ENCODE data around the gene BACH2. TPM values are rescaled to one million over a fixed set of nuclear protein-coding genes. Genes with fewer than 3 reads are reported as not detected.

Gene BACH2
- polyA plus RNA-seq, 1 donor from 2014 or later: 21.2 TPM

DNA sequence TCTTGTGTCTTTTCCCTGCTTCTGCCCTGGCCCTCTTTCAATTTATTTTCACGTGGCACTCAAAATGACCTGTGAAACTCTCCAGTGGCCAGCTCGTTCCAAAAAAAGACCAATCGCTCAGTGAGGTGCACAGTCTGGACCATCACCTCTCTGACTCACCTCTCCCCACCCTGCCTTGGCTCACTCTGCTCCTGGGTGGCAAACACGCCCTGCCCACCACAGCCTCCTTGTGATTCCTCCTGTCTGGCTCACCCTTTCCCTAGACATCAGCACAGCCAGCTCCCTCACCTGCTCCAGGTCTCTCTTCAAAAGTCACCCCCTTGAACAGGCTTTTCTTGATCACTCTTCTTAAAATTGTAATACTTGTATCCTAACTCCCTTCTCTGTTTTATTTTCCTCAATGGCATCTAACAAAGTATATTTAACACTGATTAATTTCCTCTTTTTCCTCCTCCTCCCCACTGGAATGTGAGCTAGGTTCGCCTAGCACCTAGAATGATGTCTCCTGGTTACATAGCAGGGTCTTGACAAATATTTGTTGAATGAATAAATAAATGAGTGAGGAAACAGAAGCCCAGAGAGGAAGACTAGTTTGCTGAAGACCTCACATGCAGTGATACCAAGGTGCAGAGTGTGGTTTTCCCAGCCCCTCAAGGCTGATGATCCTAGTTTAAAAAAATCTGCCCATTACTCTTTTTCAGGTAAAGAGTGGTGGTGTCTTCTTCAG lies 293.4 kb downstream of the BACH2 start:
- Mint-ChIP-seq H3K4me1 (peaks cover 0 to 11% (median 6%) of the 10 kb centered on the region in 3 donors), H3K27ac (no peak overlapping the region), H3K4me3 (no peak overlapping the region)

GRCh38 chr6:90000864-90001731 lies 295.5 kb downstream of the BACH2 start:
- Mint-ChIP-seq H3K4me1 (peaks cover 6 to 15% (median 10%) of the 10 kb centered on the region in 3 donors), H3K27me3 (no peaks in the 10 kb centered on the region), H3K36me3 (peaks cover 11% of the 10 kb centered on the region), H3K27ac (no peak overlapping the region), H3K9me3 (no peaks in the 10 kb centered on the region), H3K4me3 (no peak overlapping the region)

More for the DNA sequence above, 293.4 kb downstream of the BACH2 start:
- H3K27me3 Mint-ChIP-seq: no peaks in the 10 kb centered on the region
- H3K9me3 Mint-ChIP-seq: no peaks in the 10 kb centered on the region
- H3K36me3 Mint-ChIP-seq: peaks cover 9% of the 10 kb centered on the region

GRCh38 chr6:89999945-90000825 lies 296.5 kb downstream of the BACH2 start:
- H3K27ac Mint-ChIP-seq: no peak overlapping the region
- H3K4me3 Mint-ChIP-seq: no peak overlapping the region
- H3K9me3 Mint-ChIP-seq: no peaks in the 10 kb centered on the region
- H3K36me3 Mint-ChIP-seq: peaks cover 11% of the 10 kb centered on the region
- H3K27me3 Mint-ChIP-seq: no peaks in the 10 kb centered on the region
- H3K4me1 Mint-ChIP-seq: peaks cover 9 to 15% (median 12%) of the 10 kb centered on the region in 3 donors

- H3K27ac Mint-ChIP-seq: peak overlapping the region in 1 of 3 donors; percentile 7
- no peaks in the 10 kb centered on the region for H3K9me3 Mint-ChIP-seq
- H3K4me3 Mint-ChIP-seq: no peak overlapping the region
- H3K36me3 Mint-ChIP-seq: peaks cover 8% of the 10 kb centered on the region
- H3K27me3 Mint-ChIP-seq: no peaks in the 10 kb centered on the region
- peaks cover 9 to 19% (median 12%) of the 10 kb centered on the region in 3 donors for H3K4me1 Mint-ChIP-seq
These were observed 297.5 kb downstream of the BACH2 start for GRCh38 chr6:89999154-89999553.

- Mint-ChIP-seq H3K4me1 (peaks cover 9 to 19% (median 12%) of the 10 kb centered on the region in 3 donors), H3K9me3 (no peaks in the 10 kb centered on the region), H3K27ac (peak overlapping the region in 2 of 3 donors; percentile 7 to 78), H3K36me3 (peaks cover 11% of the 10 kb centered on the region), H3K27me3 (no peaks in the 10 kb centered on the region), H3K4me3 (no peak overlapping the region)
These were observed 298.9 kb downstream of the BACH2 start for GRCh38 chr6:89997456-89998445.

- Mint-ChIP-seq H3K27me3 (no peaks in the 10 kb centered on the region), H3K4me1 (peaks cover 9 to 13% (median 13%) of the 10 kb centered on the region in 3 donors), H3K36me3 (peaks cover 9% of the 10 kb centered on the region), H3K4me3 (no peak overlapping the region), H3K27ac (peak overlapping the region in 1 of 3 donors; percentile 44), H3K9me3 (no peaks in the 10 kb centered on the region)
These were observed 303.2 kb downstream of the BACH2 start for GRCh38 chr6:89993411-89993810.

DNA sequence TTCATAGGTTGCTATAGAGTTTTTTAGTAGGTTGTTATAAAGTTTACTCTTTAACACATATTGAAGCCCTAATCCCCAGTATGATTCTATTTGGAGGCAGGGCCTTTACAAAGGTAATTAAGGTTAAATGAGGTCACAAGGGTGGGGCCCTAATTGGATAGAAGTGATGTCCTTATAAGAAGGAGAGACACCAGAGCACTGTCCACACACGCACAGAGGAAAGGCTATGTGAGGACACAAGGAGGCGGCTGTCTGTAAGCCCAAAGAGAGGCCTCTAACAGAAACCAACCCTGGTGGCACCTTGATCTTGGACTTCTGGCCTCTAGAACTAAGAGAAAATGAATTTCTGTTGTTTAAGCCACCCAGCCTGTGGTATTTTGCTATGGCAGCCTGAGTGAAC lies 303.8 kb downstream of the BACH2 start:
- Mint-ChIP-seq H3K4me1 (peaks cover 11 to 13% (median 11%) of the 10 kb centered on the region in 3 donors), H3K27me3 (no peaks in the 10 kb centered on the region), H3K36me3 (peaks cover 9% of the 10 kb centered on the region), H3K9me3 (no peaks in the 10 kb centered on the region), H3K27ac (no peak overlapping the region), H3K4me3 (no peak overlapping the region)

DNA sequence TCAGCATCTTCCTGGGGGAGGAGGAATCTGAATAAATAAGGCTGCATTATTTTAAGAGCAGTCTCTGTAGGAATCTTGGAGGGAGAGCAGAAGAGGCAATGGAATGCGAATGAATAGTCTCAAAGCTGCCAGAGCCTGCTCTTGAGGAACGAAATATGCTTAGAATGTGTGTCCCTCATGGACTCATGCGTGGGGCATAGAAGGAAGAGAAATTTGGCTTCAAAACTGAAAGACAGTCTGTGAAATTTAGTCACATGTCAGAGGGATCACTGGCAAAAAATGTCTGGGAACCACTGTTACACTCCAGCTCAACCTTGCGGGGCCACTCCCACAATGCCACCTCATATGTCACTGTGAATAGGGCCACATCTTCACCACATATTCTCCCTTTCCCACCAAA lies 306.9 kb downstream of the BACH2 start:
- Mint-ChIP-seq H3K4me3 (no peak overlapping the region), H3K27ac (no peak overlapping the region), H3K27me3 (no peaks in the 10 kb centered on the region), H3K9me3 (no peaks in the 10 kb centered on the region), H3K36me3 (peaks cover 6% of the 10 kb centered on the region), H3K4me1 (peaks cover 8 to 9% (median 8%) of the 10 kb centered on the region in 3 donors)

- H3K4me1 Mint-ChIP-seq: peaks cover 6 to 9% (median 8%) of the 10 kb centered on the region in 3 donors
- no peaks in the 10 kb centered on the region for H3K9me3 Mint-ChIP-seq
- H3K4me3 Mint-ChIP-seq: peak overlapping the region in 1 of 4 donors; percentile 15
- no peak overlapping the region for H3K27ac Mint-ChIP-seq
- no peaks in the 10 kb centered on the region for H3K27me3 Mint-ChIP-seq
- peaks cover 4% of the 10 kb centered on the region for H3K36me3 Mint-ChIP-seq
These were observed 308.8 kb downstream of the BACH2 start for GRCh38 chr6:89987830-89988229.

GRCh38 chr6:89987140-89987539 lies 309.5 kb downstream of the BACH2 start:
- no peak overlapping the region for H3K4me3 Mint-ChIP-seq
- H3K36me3 Mint-ChIP-seq: peaks cover 3% of the 10 kb centered on the region
- peaks cover 6 to 11% (median 8%) of the 10 kb centered on the region in 3 donors for H3K4me1 Mint-ChIP-seq
- no peaks in the 10 kb centered on the region for H3K9me3 Mint-ChIP-seq
- peak overlapping the region in 1 of 3 donors; percentile 21 for H3K27ac Mint-ChIP-seq
- no peaks in the 10 kb centered on the region for H3K27me3 Mint-ChIP-seq

DNA sequence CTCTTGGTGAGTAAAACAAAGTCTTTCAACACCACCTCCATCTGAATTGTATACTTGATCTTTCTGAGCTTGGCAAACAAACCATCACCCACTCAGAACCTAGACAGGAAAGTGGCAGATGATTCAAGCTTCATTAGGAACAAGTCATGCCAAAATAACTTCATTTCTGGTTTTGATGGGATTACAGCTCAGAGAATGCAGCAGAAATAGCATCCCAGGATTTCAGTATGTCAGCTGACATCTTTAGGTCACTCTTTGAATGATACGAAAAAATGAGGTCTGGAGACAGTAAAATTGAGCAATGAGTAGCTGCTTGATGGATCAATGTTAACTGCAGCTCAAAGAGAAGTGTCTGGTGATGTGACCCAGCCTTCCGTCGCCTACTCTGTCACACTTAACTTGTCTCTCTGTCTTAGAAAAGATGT lies 310.0 kb downstream of the BACH2 start:
- H3K9me3 Mint-ChIP-seq: no peaks in the 10 kb centered on the region

DNA sequence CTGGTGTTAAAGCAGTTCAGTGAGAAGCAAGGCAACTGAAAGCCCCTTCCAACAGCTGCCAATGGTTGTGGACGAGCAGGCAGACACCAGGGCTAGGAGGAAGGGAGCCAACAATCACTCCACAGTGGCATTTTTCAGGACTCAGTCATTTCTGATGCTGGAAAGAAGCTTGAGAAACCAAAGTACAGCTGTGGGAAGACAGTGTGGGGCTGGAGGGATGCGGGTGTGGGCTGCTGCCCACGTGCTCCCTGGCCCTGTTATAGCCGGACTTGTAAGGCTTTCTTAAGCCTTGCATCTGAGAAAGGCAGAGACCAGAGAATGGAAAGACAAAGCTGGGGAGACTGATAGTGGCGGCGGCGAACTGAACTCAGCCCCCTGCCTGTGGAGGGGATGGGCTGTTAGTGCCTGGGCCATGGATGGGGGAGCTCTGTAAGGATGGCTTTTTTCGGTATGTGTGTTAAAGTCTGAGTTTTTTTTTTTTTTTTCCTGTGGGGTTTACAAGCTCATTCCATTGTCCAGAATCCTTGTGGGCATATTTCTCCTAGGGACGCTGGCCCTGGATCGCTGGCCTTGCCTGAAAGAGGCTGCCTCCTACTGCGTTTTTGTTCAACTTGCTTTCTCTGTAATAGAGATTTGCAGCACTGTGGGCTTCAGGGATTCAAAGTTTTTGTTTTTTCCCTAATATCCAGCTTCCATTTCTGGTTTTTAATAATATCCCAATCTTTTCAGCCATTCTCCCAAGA lies 310.7 kb downstream of the BACH2 start:
- peaks cover 5 to 8% (median 8%) of the 10 kb centered on the region in 3 donors for H3K4me1 Mint-ChIP-seq
- H3K36me3 Mint-ChIP-seq: peaks cover 4% of the 10 kb centered on the region
- peak overlapping the region in 2 of 3 donors; percentile 48 to 62 for H3K27ac Mint-ChIP-seq
- H3K9me3 Mint-ChIP-seq: no peaks in the 10 kb centered on the region
- H3K27me3 Mint-ChIP-seq: no peaks in the 10 kb centered on the region
- H3K4me3 Mint-ChIP-seq: no peak overlapping the region

More for the DNA sequence above, 310.0 kb downstream of the BACH2 start:
- Mint-ChIP-seq H3K27ac (peak overlapping the region in 1 of 3 donors; percentile 21), H3K36me3 (peaks cover 4% of the 10 kb centered on the region), H3K4me3 (no peak overlapping the region), H3K27me3 (no peaks in the 10 kb centered on the region), H3K4me1 (peaks cover 6 to 11% (median 8%) of the 10 kb centered on the region in 3 donors)
